WTC11 (cell line): ENCODE results near the gene GALNT9. TPM values are rescaled to one million over a fixed set of nuclear protein-coding genes. Genes with fewer than 3 reads are reported as not detected.

Experiments
- ATAC-seq: fragments of 200-7000 bp; cut with Tn5 transposase; 2 replicates; pipeline ENCODE4 v1.10.0; 2021; ENCODE audit warnings: mild to moderate bottlenecking, moderate library complexity
- CTCF ChIA-PET: fragments of 300-600 bp; sonication (Branson Sonifier 250); formaldehyde crosslinking; loops from one replicate; lab custom pipeline; 2021; ENCODE audit warnings: antibody characterized with exemption; lab: Charles Lee
- POLR2A ChIA-PET: fragments of 350-600 bp; sonication (Branson Sonifier 250); formaldehyde crosslinking; loops from one replicate; lab custom pipeline; 2021; ENCODE audit warnings: antibody characterized with exemption; lab: Charles Lee
- DNase-seq: peaks from one replicate; pipeline ENCODE4 v3.0.0; 2021; ENCODE audit warnings: low spot score
- H3K27ac Mint-ChIP-seq: 2 replicates; pipeline ENCODE4 v1.8.0; 2021; ENCODE audit warnings: mixed read lengths
- H3K27me3 Mint-ChIP-seq: 2 replicates; pipeline ENCODE4 v1.8.0; 2021; ENCODE audit warnings: low read depth, mild to moderate bottlenecking, moderate library complexity, mixed read lengths
- H3K36me3 Mint-ChIP-seq: 2 replicates; pipeline ENCODE4 v1.8.0; 2021; ENCODE audit warnings: mixed read lengths
- H3K4me1 Mint-ChIP-seq: 2 replicates; pipeline ENCODE4 v1.8.0; 2022; ENCODE audit warnings: mixed read lengths
- H3K4me3 Mint-ChIP-seq: 2 replicates; pipeline ENCODE4 v1.8.0; 2021; ENCODE audit warnings: mild to moderate bottlenecking, moderate library complexity, mixed read lengths
- H3K9me3 Mint-ChIP-seq: 2 replicates; pipeline ENCODE4 v1.8.0; 2021; ENCODE audit warnings: mixed read lengths
- ATF3 ChIP-seq: sonication (generic); formaldehyde crosslinking; conservative IDR thresholded peaks from 2 replicates; pipeline ENCODE4 v1.8.1; 2022; ENCODE audit warnings: mild to moderate bottlenecking, missing genetic modification reagents
- E2F5 ChIP-seq: sonication (generic); formaldehyde crosslinking; IDR thresholded peaks from 2 replicates; pipeline ENCODE4 v1.8.1; 2022; ENCODE audit warnings: mild to moderate bottlenecking, moderate library complexity, missing genetic modification reagents
- ETV6 ChIP-seq: sonication (generic); formaldehyde crosslinking; IDR thresholded peaks from 2 replicates; pipeline ENCODE4 v1.8.1; 2022; ENCODE audit warnings: mild to moderate bottlenecking, missing genetic modification reagents
- IRF2 ChIP-seq: sonication (generic); formaldehyde crosslinking; IDR thresholded peaks from 2 replicates; pipeline ENCODE4 v1.8.0; 2022; ENCODE audit warnings: low read depth, missing genetic modification reagents, borderline replicate concordance
- MAX ChIP-seq: sonication (generic); formaldehyde crosslinking; IDR thresholded peaks from 2 replicates; pipeline ENCODE4 v1.8.0; 2022; ENCODE audit warnings: mild to moderate bottlenecking, missing genetic modification reagents
- MLX ChIP-seq: sonication (generic); formaldehyde crosslinking; IDR thresholded peaks from 2 replicates; pipeline ENCODE4 v1.8.1; 2023; ENCODE audit warnings: mild to moderate bottlenecking, missing genetic modification reagents, moderate library complexity
- NFE2L1 ChIP-seq: sonication (generic); formaldehyde crosslinking; IDR thresholded peaks from 2 replicates; pipeline ENCODE4 v1.8.1; 2023; ENCODE audit warnings: missing genetic modification reagents
- NR3C1 ChIP-seq: sonication (generic); formaldehyde crosslinking; conservative IDR thresholded peaks from 2 replicates; pipeline ENCODE4 v1.8.1; 2023; ENCODE audit warnings: low read depth, mild to moderate bottlenecking, missing genetic modification reagents
- PREB ChIP-seq: sonication (generic); formaldehyde crosslinking; IDR thresholded peaks from 2 replicates; pipeline ENCODE4 v1.8.1; 2022; ENCODE audit warnings: mild to moderate bottlenecking, missing genetic modification reagents, moderate library complexity, borderline replicate concordance
- TCF7 ChIP-seq: sonication (generic); formaldehyde crosslinking; IDR thresholded peaks from 2 replicates; pipeline ENCODE4 v1.8.0; 2022; ENCODE audit warnings: mild to moderate bottlenecking, low read depth, missing genetic modification reagents, moderate library complexity
- ZBTB43 ChIP-seq: sonication (generic); formaldehyde crosslinking; IDR thresholded peaks from 2 replicates; pipeline ENCODE4 v1.8.1; 2023; ENCODE audit warnings: mild to moderate bottlenecking, missing genetic modification reagents
- ZNF138 ChIP-seq: sonication (generic); formaldehyde crosslinking; conservative IDR thresholded peaks from 2 replicates; pipeline ENCODE4 v1.8.1; 2022; ENCODE audit warnings: mild to moderate bottlenecking, moderate library complexity, missing genetic modification reagents
- ZNF232 ChIP-seq: sonication (generic); formaldehyde crosslinking; IDR thresholded peaks from 2 replicates; pipeline ENCODE4 v1.8.0; 2022; ENCODE audit warnings: mild to moderate bottlenecking, missing genetic modification reagents
- ZNF263 ChIP-seq: sonication (generic); formaldehyde crosslinking; IDR thresholded peaks from 2 replicates; pipeline ENCODE4 v1.8.1; 2022; ENCODE audit warnings: low read depth, mild to moderate bottlenecking, moderate library complexity, missing genetic modification reagents
- ZNF396 ChIP-seq: fragments of 250-450 bp; sonication (Bioruptor Pico); IDR thresholded peaks from 2 replicates; pipeline ENCODE4 v1.8.0; 2021; ENCODE audit warnings: mild to moderate bottlenecking, moderate library complexity, borderline replicate concordance
- ZNF671 ChIP-seq: fragments of 250-450 bp; sonication (Bioruptor Pico); IDR thresholded peaks from 2 replicates; pipeline ENCODE4 v1.8.0; 2021; ENCODE audit warnings: mild to moderate bottlenecking
- total RNA-seq: library from RNA; stranded (reverse); gene quantifications from 3 replicates; pipeline ENCODE4 v1.2.3, GENCODE V29; 2021

GALNT9 gene
- total RNA-seq, 1 experiment from 2014 or later, result 0.90 TPM

- Mint-ChIP-seq H3K36me3 (no peaks in the 10 kb centered on the region), H3K9me3 (no peaks in the 10 kb centered on the region), H3K4me1 (no peaks in the 10 kb centered on the region), H3K27ac (no peak overlapping the region), H3K27me3 (peaks cover 63% of the 10 kb centered on the region), H3K4me3 (no peak overlapping the region)
- TF ChIP-seq ZNF232 (CRISPR knock-in tag), result no peak
- no peak for TF ChIP-seq ZNF263 (CRISPR knock-in tag)
- TF ChIP-seq ZBTB43, result no peak
- no peak for TF ChIP-seq MLX (CRISPR knock-in tag)
- TF ChIP-seq NR3C1 (CRISPR knock-in tag), result no peak
- TF ChIP-seq NFE2L1 (CRISPR knock-in tag), result no peak
- ATAC-seq (no peak), DNase-seq (no peak)
- CTCF ChIA-PET, result no interaction called here
- POLR2A ChIA-PET, result no interaction called here
Observed at GRCh38 chr12:132213359-132214160, 115.8 kb downstream of the GALNT9 start.

- Mint-ChIP-seq H3K4me1 (no peaks in the 10 kb centered on the region), H3K9me3 (no peaks in the 10 kb centered on the region), H3K27ac (no peak overlapping the region), H3K36me3 (no peaks in the 10 kb centered on the region), H3K27me3 (peaks cover 63% of the 10 kb centered on the region), H3K4me3 (no peak overlapping the region)
- POLR2A ChIA-PET, result no interaction called here
- DNase-seq (no peak), ATAC-seq (no peak)
- TF ChIP-seq ZNF138 (no peak), ZNF671 (CRISPR knock-in tag) (no peak), E2F5 (no peak), ZNF263 (CRISPR knock-in tag) (no peak), ATF3 (CRISPR knock-in tag) (no peak)
- CTCF ChIA-PET, result no interaction called here
Observed at GRCh38 chr12:132211816-132212215, 117.6 kb downstream of the GALNT9 start.

- H3K27ac Mint-ChIP-seq, result no peak overlapping the region
- DNase-seq, result no peak
- no peak overlapping the region for H3K4me3 Mint-ChIP-seq
- ChIA-PET POLR2A (interaction anchor here (1.0 kb wide), 1 partner anchor 44 kb away, joined by 3 read pairs; no protein-coding TSS in a partner anchor), CTCF (interaction anchor here (1.1 to 1.6 kb wide), 6 partner anchors 8 to 343 kb away, joined by 3 to 28 read pairs (median 6); no protein-coding TSS in a partner anchor)
- H3K4me1 Mint-ChIP-seq, result no peaks in the 10 kb centered on the region
- TF ChIP-seq PREB (CRISPR knock-in tag), result no peak
- no peak for TF ChIP-seq IRF2 (CRISPR knock-in tag)
- no peak for TF ChIP-seq TCF7 (CRISPR knock-in tag)
- TF ChIP-seq ZNF396 (CRISPR knock-in tag), result no peak
- TF ChIP-seq ETV6 (CRISPR knock-in tag), result no peak
- no peak for TF ChIP-seq MAX (CRISPR knock-in tag)
- no peak for ATAC-seq
- peaks cover 63% of the 10 kb centered on the region for H3K27me3 Mint-ChIP-seq
- H3K36me3 Mint-ChIP-seq, result no peaks in the 10 kb centered on the region
- H3K9me3 Mint-ChIP-seq, result no peaks in the 10 kb centered on the region
Observed at GRCh38 chr12:132211326-132211725, 118.1 kb downstream of the GALNT9 start.
